ENCODE results near the gene IL13RA1. TPM values are rescaled to one million over a fixed set of nuclear protein-coding genes. Genes with fewer than 3 reads are reported as not detected.

IL13RA1 gene
- polyA plus RNA-seq, 1 donor (not counting 4 experiments of a cell fraction or from before 2014, with no cell fraction given): 27.8 TPM

DNA sequence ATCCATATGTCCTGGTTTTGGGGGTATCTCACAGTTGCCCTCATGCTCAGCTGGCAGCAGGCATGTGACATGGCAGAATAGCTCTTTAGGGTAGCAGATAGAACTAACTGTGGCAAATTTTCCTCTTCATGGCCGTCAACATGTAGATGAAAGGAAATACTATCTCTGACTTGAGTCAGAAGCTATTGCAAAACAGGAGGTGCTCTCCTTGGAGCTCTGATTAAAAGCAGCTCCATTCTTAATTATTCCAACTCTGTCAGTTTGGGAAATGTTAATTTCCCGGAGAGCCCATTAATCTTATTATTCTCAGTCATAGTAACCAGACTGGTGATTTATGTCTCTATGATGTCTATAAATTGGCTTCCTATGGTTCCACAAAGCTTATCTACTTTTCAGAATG, 18.2 kb downstream of the IL13RA1 start:
- H3K27ac ChIP-seq (ENCODE audit: control insufficient read depth, insufficient read depth, low read length): no peak overlapping the region
- TF ChIP-seq, protein P1, sequence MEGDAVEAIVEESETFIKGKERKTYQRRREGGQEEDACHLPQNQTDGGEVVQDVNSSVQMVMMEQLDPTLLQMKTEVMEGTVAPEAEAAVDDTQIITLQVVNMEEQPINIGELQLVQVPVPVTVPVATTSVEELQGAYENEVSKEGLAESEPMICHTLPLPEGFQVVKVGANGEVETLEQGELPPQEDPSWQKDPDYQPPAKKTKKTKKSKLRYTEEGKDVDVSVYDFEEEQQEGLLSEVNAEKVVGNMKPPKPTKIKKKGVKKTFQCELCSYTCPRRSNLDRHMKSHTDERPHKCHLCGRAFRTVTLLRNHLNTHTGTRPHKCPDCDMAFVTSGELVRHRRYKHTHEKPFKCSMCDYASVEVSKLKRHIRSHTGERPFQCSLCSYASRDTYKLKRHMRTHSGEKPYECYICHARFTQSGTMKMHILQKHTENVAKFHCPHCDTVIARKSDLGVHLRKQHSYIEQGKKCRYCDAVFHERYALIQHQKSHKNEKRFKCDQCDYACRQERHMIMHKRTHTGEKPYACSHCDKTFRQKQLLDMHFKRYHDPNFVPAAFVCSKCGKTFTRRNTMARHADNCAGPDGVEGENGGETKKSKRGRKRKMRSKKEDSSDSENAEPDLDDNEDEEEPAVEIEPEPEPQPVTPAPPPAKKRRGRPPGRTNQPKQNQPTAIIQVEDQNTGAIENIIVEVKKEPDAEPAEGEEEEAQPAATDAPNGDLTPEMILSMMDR (optimal IDR thresholded peaks at IDR 0.05 in 1 of 3, IDR thresholded peaks at IDR 0.05 in 1 of 3, conservative IDR thresholded peaks at IDR 0.05 in 1 of 3; ENCODE audit: extremely low read depth in 1 of 3, insufficient read depth in 2 of 3, low read length in 3 of 3): no peak
- TF ChIP-seq EZH2 (IDR thresholded peaks at IDR 0.05; ENCODE audit: low read length): no peak
- FAIRE-seq (no peak), DNase-seq (ENCODE audit: low read depth, low spot score) (no peak)
- no peaks in the 10 kb centered on the region for H3K9me1 ChIP-seq (ENCODE audit: control insufficient read depth, extremely low read depth, insufficient read depth, low read length)
- no peaks in the 10 kb centered on the region for H3K9me3 ChIP-seq (ENCODE audit: control insufficient read depth, low read depth, low read length)
- no peak overlapping the region for H3K4me2 ChIP-seq (ENCODE audit: control insufficient read depth, extremely low read depth, insufficient read depth, low read depth, low read length)
- no peaks in the 10 kb centered on the region for H3K79me2 ChIP-seq (ENCODE audit: control insufficient read depth, insufficient read depth, low read length)
- H4K20me1 ChIP-seq (ENCODE audit: control insufficient read depth, extremely low read depth, insufficient read depth, low read length): no peaks in the 10 kb centered on the region
- H3K4me1 ChIP-seq (ENCODE audit: control insufficient read depth, extremely low read depth, insufficient read depth, low read length): no peaks in the 10 kb centered on the region
- H3K36me3 ChIP-seq (ENCODE audit: control insufficient read depth in 2 of 2, extremely low read depth in 1 of 2, insufficient read depth in 2 of 2, low read length in 2 of 2): peaks cover 2% of the 10 kb centered on the region in 2 experiments
- H3K9ac ChIP-seq (ENCODE audit: control insufficient read depth, extremely low read depth, insufficient read depth, low read length): no peak overlapping the region
- no peaks in the 10 kb centered on the region for H3K27me3 ChIP-seq (ENCODE audit: control insufficient read depth, extremely low read depth, insufficient read depth, low read length)
- dilution Hi-C loops (cut with MboI; ENCODE audit: extremely low pct_ligation_motif_present, low sequenced_read_pairs): no loop called here
- H3K4me3 ChIP-seq (ENCODE audit: control insufficient read depth in 2 of 3, extremely low read depth in 1 of 3, insufficient read depth in 2 of 3, low read depth in 1 of 3, low read length in 3 of 3): no peak overlapping the region
- no peak overlapping the region for H2AFZ ChIP-seq (ENCODE audit: control insufficient read depth, low read length)

DNA sequence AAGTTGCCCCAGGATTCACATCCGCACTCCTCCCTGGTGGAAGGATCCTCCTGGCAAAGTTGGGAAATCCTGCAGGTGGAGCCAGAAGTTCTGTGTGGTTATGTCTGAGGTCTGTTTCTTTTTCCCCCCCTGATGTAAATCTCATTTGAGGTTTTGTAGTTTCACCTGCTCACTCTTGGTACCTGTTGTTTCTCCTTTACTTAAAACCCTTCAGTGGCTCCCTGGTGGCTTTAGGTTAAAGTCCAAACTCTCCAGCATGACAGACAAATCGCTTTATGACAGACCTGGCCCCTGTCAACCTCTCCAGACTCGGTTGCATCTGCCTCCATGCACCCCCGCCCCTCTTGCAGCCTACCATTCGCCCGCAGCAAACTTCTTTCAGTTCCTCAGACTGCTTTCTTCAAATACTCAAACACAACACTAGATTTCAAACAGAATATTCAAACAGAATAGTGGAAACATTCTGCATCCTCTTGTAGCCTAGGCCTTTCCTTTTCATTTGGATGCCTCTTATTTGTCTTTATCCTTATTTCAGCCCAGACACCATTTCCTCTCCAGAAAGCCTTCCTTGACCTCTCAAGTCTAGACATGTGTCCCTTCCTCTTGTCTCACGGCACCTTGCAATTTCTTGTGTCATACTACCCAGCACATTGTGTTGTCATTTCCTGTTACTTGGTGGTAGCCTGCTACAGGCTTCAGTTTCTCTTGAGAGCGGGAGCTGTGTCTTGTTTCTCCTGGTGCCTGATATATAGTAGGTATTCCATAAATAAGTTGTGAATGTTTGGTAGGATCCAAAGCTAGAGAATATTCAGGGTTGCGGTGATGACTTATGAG, 24.8 kb downstream of the IL13RA1 start:
- Histone ChIP-seq H3K4me3 (ENCODE audit: control insufficient read depth in 2 of 3, extremely low read depth in 1 of 3, insufficient read depth in 2 of 3, low read depth in 1 of 3, low read length in 3 of 3) (no peak overlapping the region), H3K9me3 (ENCODE audit: control insufficient read depth, low read depth, low read length) (no peaks in the 10 kb centered on the region), H3K4me1 (ENCODE audit: control insufficient read depth, extremely low read depth, insufficient read depth, low read length) (peaks cover 9% of the 10 kb centered on the region), H3K27me3 (ENCODE audit: control insufficient read depth, extremely low read depth, insufficient read depth, low read length) (no peaks in the 10 kb centered on the region), H4K20me1 (ENCODE audit: control insufficient read depth, extremely low read depth, insufficient read depth, low read length) (no peaks in the 10 kb centered on the region), H3K36me3 (ENCODE audit: control insufficient read depth in 2 of 2, extremely low read depth in 1 of 2, insufficient read depth in 2 of 2, low read length in 2 of 2) (peaks cover 2% of the 10 kb centered on the region in 2 experiments), H3K4me2 (ENCODE audit: control insufficient read depth, extremely low read depth, insufficient read depth, low read depth, low read length) (peak overlapping the region; percentile 22), H3K9ac (ENCODE audit: control insufficient read depth, extremely low read depth, insufficient read depth, low read length) (no peak overlapping the region), H2AFZ (ENCODE audit: control insufficient read depth, low read length) (no peak overlapping the region), H3K27ac (ENCODE audit: control insufficient read depth, insufficient read depth, low read length) (no peak overlapping the region), H3K9me1 (ENCODE audit: control insufficient read depth, extremely low read depth, insufficient read depth, low read length) (no peaks in the 10 kb centered on the region), H3K79me2 (ENCODE audit: control insufficient read depth, insufficient read depth, low read length) (no peaks in the 10 kb centered on the region)
- dilution Hi-C loops (cut with MboI; ENCODE audit: extremely low pct_ligation_motif_present, low sequenced_read_pairs): no loop called here
- peak; percentile 36 for FAIRE-seq
- no peak for DNase-seq (ENCODE audit: low read depth, low spot score)
- TF ChIP-seq, protein P1 (optimal IDR thresholded peaks at IDR 0.05 in 1 of 3, IDR thresholded peaks at IDR 0.05 in 1 of 3, conservative IDR thresholded peaks at IDR 0.05 in 1 of 3; ENCODE audit: extremely low read depth in 1 of 3, insufficient read depth in 2 of 3, low read length in 3 of 3): no peak
- TF ChIP-seq EZH2 (IDR thresholded peaks at IDR 0.05; ENCODE audit: low read length): no peak

All from keratinocyte (primary cell).